Measurements from ENCODE around the gene NRXN2. TPM values are rescaled to one million over a fixed set of nuclear protein-coding genes. Genes with fewer than 3 reads are reported as not detected.

NRXN2 gene
- total RNA-seq, 1 experiment from 2014 or later: not detected

- TF ChIP-seq CTCF (IDR thresholded peaks at IDR 0.05; ENCODE audit: unreplicated experiment): no peak
- H3K9me3 Mint-ChIP-seq (ENCODE audit: unreplicated experiment): peaks cover 4% of the 10 kb centered on the region
- BruUV-seq (replicated peaks): no TSS peak
- no peaks in the 10 kb centered on the region for H3K36me3 Mint-ChIP-seq (ENCODE audit: insufficient read depth, unreplicated experiment)
- no peak overlapping the region for H3K4me3 Mint-ChIP-seq (ENCODE audit: unreplicated experiment)
- no peak for DNase-seq (ENCODE audit: unreplicated experiment)
- POLR2A ChIA-PET: no interaction called here
- H3K27ac Mint-ChIP-seq (ENCODE audit: low read depth, unreplicated experiment): no peak overlapping the region
- intact Hi-C loops (cut with micrococcal nuclease): no loop called here
- no peaks in the 10 kb centered on the region for H3K4me1 Mint-ChIP-seq (ENCODE audit: insufficient read depth, unreplicated experiment)
- CTCF ChIA-PET: no interaction called here
- no peaks in the 10 kb centered on the region for H3K27me3 Mint-ChIP-seq (ENCODE audit: insufficient read depth, unreplicated experiment)
Observed at GRCh38 chr11:64594159-64594939, 128.6 kb downstream of the NRXN2 start.

- intact Hi-C loops (cut with micrococcal nuclease): no loop called here
- peaks cover 13% of the 10 kb centered on the region for H3K9me3 Mint-ChIP-seq (ENCODE audit: unreplicated experiment)
- H3K27ac Mint-ChIP-seq (ENCODE audit: low read depth, unreplicated experiment): no peak overlapping the region
- H3K4me3 Mint-ChIP-seq (ENCODE audit: unreplicated experiment): no peak overlapping the region
- ChIA-PET POLR2A (no interaction called here), CTCF (no interaction called here)
- TF ChIP-seq CTCF (IDR thresholded peaks at IDR 0.05; ENCODE audit: unreplicated experiment): no peak
- no peaks in the 10 kb centered on the region for H3K4me1 Mint-ChIP-seq (ENCODE audit: insufficient read depth, unreplicated experiment)
- H3K27me3 Mint-ChIP-seq (ENCODE audit: insufficient read depth, unreplicated experiment): peaks cover 7% of the 10 kb centered on the region
- H3K36me3 Mint-ChIP-seq (ENCODE audit: insufficient read depth, unreplicated experiment): no peaks in the 10 kb centered on the region
- no peak for DNase-seq (ENCODE audit: unreplicated experiment)
- BruUV-seq (replicated peaks): no TSS peak
Observed at GRCh38 chr11:64593156-64594105, 129.6 kb downstream of the NRXN2 start.

- Mint-ChIP-seq H3K9me3 (ENCODE audit: unreplicated experiment) (peaks cover 21% of the 10 kb centered on the region), H3K27me3 (ENCODE audit: insufficient read depth, unreplicated experiment) (peaks cover 15% of the 10 kb centered on the region), H3K4me3 (ENCODE audit: unreplicated experiment) (no peak overlapping the region), H3K4me1 (ENCODE audit: insufficient read depth, unreplicated experiment) (no peaks in the 10 kb centered on the region), H3K36me3 (ENCODE audit: insufficient read depth, unreplicated experiment) (no peaks in the 10 kb centered on the region), H3K27ac (ENCODE audit: low read depth, unreplicated experiment) (no peak overlapping the region)
- POLR2A ChIA-PET: no interaction called here
- DNase-seq (ENCODE audit: unreplicated experiment): no peak
- CTCF ChIA-PET: interaction anchor here (0.6 kb wide), 1 partner anchor 49 kb away, joined by 3 read pairs; no protein-coding TSS in a partner anchor
- BruUV-seq (replicated peaks): no TSS peak
- TF ChIP-seq CTCF (IDR thresholded peaks at IDR 0.05; ENCODE audit: unreplicated experiment): no peak
- intact Hi-C loops (cut with micrococcal nuclease): no loop called here
Observed at GRCh38 chr11:64592656-64593055, 130.3 kb downstream of the NRXN2 start.

GRCh38 chr11:64592234-64592615 lies 130.8 kb downstream of the NRXN2 start:
- H3K4me3 Mint-ChIP-seq (ENCODE audit: unreplicated experiment): no peak overlapping the region
- CTCF ChIA-PET: interaction anchor here (0.6 kb wide), 1 partner anchor 49 kb away, joined by 3 read pairs; no protein-coding TSS in a partner anchor
- H3K36me3 Mint-ChIP-seq (ENCODE audit: insufficient read depth, unreplicated experiment): no peaks in the 10 kb centered on the region
- no peak for DNase-seq (ENCODE audit: unreplicated experiment)
- no peak overlapping the region for H3K27ac Mint-ChIP-seq (ENCODE audit: low read depth, unreplicated experiment)
- H3K27me3 Mint-ChIP-seq (ENCODE audit: insufficient read depth, unreplicated experiment): peaks cover 19% of the 10 kb centered on the region
- intact Hi-C loops (cut with micrococcal nuclease): no loop called here
- H3K4me1 Mint-ChIP-seq (ENCODE audit: insufficient read depth, unreplicated experiment): no peaks in the 10 kb centered on the region
- POLR2A ChIA-PET: no interaction called here
- no peak for TF ChIP-seq CTCF (IDR thresholded peaks at IDR 0.05; ENCODE audit: unreplicated experiment)
- BruUV-seq (replicated peaks): no TSS peak
- H3K9me3 Mint-ChIP-seq (ENCODE audit: unreplicated experiment): peaks cover 23% of the 10 kb centered on the region

Measured in MCF 10A (cell line).